DMS114 treated with DMSO at 0.1 percent for 48 hours (cell line): Measurements from ENCODE around the gene RTKN.
"Not testable (repeated sequence)": the region's sequence is repeated elsewhere in the genome, so short reads cannot be mapped to it uniquely, and the experiment has no call there.

Experiments used
- DNase-seq: peaks from one replicate; lab custom pipeline; 2025; ENCODE audit not compliant: unreplicated experiment; lab: John Stamatoyannopoulos, UW

RTKN gene

GRCh38 chr2:74441690-74442482 lies at the start of gene RTKN:
Gene RTKN (minus strand): TSS chr2:74441937. CDS start chr2:74441816, 121 bp downstream.
- no peak for DNase-seq

GRCh38 chr2:74489906-74490305 lies 48.2 kb upstream of the RTKN start:
- no peak for DNase-seq

- DNase-seq, result no peak
Observed at GRCh38 chr2:74488643-74489481, 47.1 kb upstream of the RTKN start.

GRCh38 chr2:74486141-74486540 lies 44.4 kb upstream of the RTKN start:
- no peak for DNase-seq

- DNase-seq, result not testable (repeated sequence)
Observed at GRCh38 chr2:74483675-74484164, 42.0 kb upstream of the RTKN start.

- DNase-seq, result peak; percentile 98
Observed at GRCh38 chr2:74482801-74483674, 41.3 kb upstream of the RTKN start, which contains the start of the genes CCDC142 and TTC31. Gene CCDC142 (minus strand): TSS chr2:74482998. CDS start chr2:74482837, 161 bp downstream. Gene TTC31 (plus strand): TSS chr2:74483081. CDS start chr2:74483096, 15 bp downstream.

GRCh38 chr2:74481961-74482800 lies 40.4 kb upstream of the RTKN start:
- DNase-seq, result no peak

- no peak for DNase-seq
Observed at GRCh38 chr2:74481431-74481830, 39.7 kb upstream of the RTKN start.

GRCh38 chr2:74474899-74475298 lies 33.2 kb upstream of the RTKN start:
- no peak for DNase-seq

- DNase-seq, result no peak
Observed at GRCh38 chr2:74474481-74474880, 32.7 kb upstream of the RTKN start.

GRCh38 chr2:74472945-74473258 lies 31.2 kb upstream of the RTKN start:
- no peak for DNase-seq

- peak; percentile 88 for DNase-seq
Observed at GRCh38 chr2:74472086-74472944, 30.6 kb upstream of the RTKN start, which contains the start of gene MRPL53. Gene MRPL53 (minus strand): TSS chr2:74472680. CDS start chr2:74472660, 20 bp downstream.

- no peak for DNase-seq
Observed at GRCh38 chr2:74471332-74472065, 29.8 kb upstream of the RTKN start.

- DNase-seq, result not testable (repeated sequence)
Observed at GRCh38 chr2:74470742-74471141, 29.0 kb upstream of the RTKN start.

GRCh38 chr2:74464406-74464805 lies 22.7 kb upstream of the RTKN start:
- no peak for DNase-seq

- DNase-seq, result no peak
Observed at GRCh38 chr2:74462786-74463105, 21.0 kb upstream of the RTKN start.

GRCh38 chr2:74462054-74462785 lies 20.5 kb upstream of the RTKN start:
- no peak for DNase-seq
